GM18873 (cell line): ENCODE measurements around the gene RTN4R.
"Not testable (repeated sequence)": the region's sequence is repeated elsewhere in the genome, so short reads cannot be mapped to it uniquely, and the experiment has no call there.

Experiments used
- ATAC-seq: cut with Tn5 transposase; IDR thresholded peaks from one replicate; pipeline ENCODE4 v1.9.1; 2021; ENCODE audit warnings: mild to moderate bottlenecking, moderate library complexity, moderate number of reproducible peaks; ENCODE audit not compliant: unreplicated experiment, low FRiP score

RTN4R gene

GRCh38 chr22:20273758-20274181, 5.7 kb upstream of the RTN4R start:
- ATAC-seq, result no peak

- ATAC-seq, result no peak
Measured at GRCh38 chr22:20272700-20273099, 4.6 kb upstream of the RTN4R start.

GRCh38 chr22:20272174-20272573, 4.1 kb upstream of the RTN4R start:
- ATAC-seq, result no peak

GRCh38 chr22:20271114-20271994, 3.2 kb upstream of the RTN4R start:
- ATAC-seq, result no peak

- not testable (repeated sequence) for ATAC-seq
Measured at GRCh38 chr22:20270190-20271113, 2.3 kb upstream of the RTN4R start.

- ATAC-seq, result not testable (repeated sequence)
Measured at GRCh38 chr22:20269673-20270072, 1.6 kb upstream of the RTN4R start.

- ATAC-seq, result not testable (repeated sequence)
Measured at GRCh38 chr22:20269201-20269600, 1.1 kb upstream of the RTN4R start.

- ATAC-seq, result no peak
Measured at GRCh38 chr22:20267441-20268278, 458 bp downstream of the RTN4R start.

- not testable (repeated sequence) for ATAC-seq
Measured at GRCh38 chr22:20266667-20267440, 1.3 kb downstream of the RTN4R start.

- ATAC-seq, result not testable (repeated sequence)
Measured at GRCh38 chr22:20265772-20266666, 2.1 kb downstream of the RTN4R start.

GRCh38 chr22:20264614-20265452, 3.3 kb downstream of the RTN4R start:
- ATAC-seq, result no peak

GRCh38 chr22:20263404-20264281, 4.5 kb downstream of the RTN4R start:
- not testable (repeated sequence) for ATAC-seq

- no peak for ATAC-seq
Measured at GRCh38 chr22:20262582-20263147, 5.5 kb downstream of the RTN4R start.

- no peak for ATAC-seq
Measured at GRCh38 chr22:20261848-20262581, 6.1 kb downstream of the RTN4R start.

GRCh38 chr22:20260071-20260765, 7.9 kb downstream of the RTN4R start:
- no peak for ATAC-seq
